CD8-positive, alpha-beta memory T cell (primary cell): ENCODE data around the gene HOOK2. TPM values are rescaled to one million over a fixed set of nuclear protein-coding genes. Genes with fewer than 3 reads are reported as not detected.

Experiments
- CTCF ChIA-PET: fragments of 350-600 bp; sonication (Branson Sonifier 250); formaldehyde crosslinking; loops from one replicate; lab custom pipeline; 2021; ENCODE audit warnings: antibody characterized with exemption; lab: Charles Lee
- POLR2A ChIA-PET: fragments of 350-600 bp; sonication (Branson Sonifier 250); formaldehyde crosslinking; loops from one replicate; lab custom pipeline; 2021; ENCODE audit warnings: antibody characterized with exemption; lab: Charles Lee
- DNase-seq, 5 donors: peaks; one replicate each; pipeline versions ENCODE4 v3.0.0 to v3.0.0-alpha.2; 2020 to 2022; ENCODE audit warnings: mixed read lengths in 1 of 5
- H3K27ac ChIP-seq: one replicate; pipeline ENCODE4 v1.7.0; 2013; ENCODE audit warnings: low read depth, mild to moderate bottlenecking, low read length, moderate library complexity
- H3K27me3 ChIP-seq: 2 replicates; pipeline ENCODE4 v1.7.0; 2013; ENCODE audit warnings: low read length, mild to moderate bottlenecking; ENCODE audit not compliant: insufficient read depth, poor library complexity, severe bottlenecking
- H3K36me3 ChIP-seq: 2 replicates; pipeline ENCODE4 v1.7.0; 2013; ENCODE audit warnings: mild to moderate bottlenecking, low read length, moderate library complexity; ENCODE audit not compliant: insufficient read depth
- H3K4me1 ChIP-seq: 2 replicates; pipeline ENCODE4 v1.7.0; 2013; ENCODE audit warnings: mild to moderate bottlenecking, low read length, moderate library complexity; ENCODE audit not compliant: insufficient read depth
- H3K4me3 ChIP-seq: 2 replicates; pipeline ENCODE4 v1.7.0; 2013; ENCODE audit warnings: mild to moderate bottlenecking, low read length
- H3K9me3 ChIP-seq: 2 replicates; pipeline ENCODE4 v1.7.0; 2013; ENCODE audit warnings: mild to moderate bottlenecking, low read length
- H3K27ac Mint-ChIP-seq, 8 donors: one replicate each; pipeline ENCODE4 v1.8.0; 2020 to 2021; ENCODE audit warnings: mixed read lengths in 8 of 8, mild to moderate bottlenecking in 6 of 8, inconsistent platforms in 3 of 8, moderate library complexity in 3 of 8
- H3K27me3 Mint-ChIP-seq, 2 donors: one replicate each; pipeline ENCODE4 v1.8.0; 2020 to 2021; ENCODE audit warnings: mixed read lengths in 2 of 2, mild to moderate bottlenecking in 1 of 2, moderate library complexity in 1 of 2
- H3K36me3 Mint-ChIP-seq, 3 donors: one replicate each; pipeline ENCODE4 v1.8.0; 2020 to 2021; ENCODE audit warnings: mixed read lengths in 3 of 3, inconsistent platforms in 1 of 3, mild to moderate bottlenecking in 1 of 3
- H3K4me1 Mint-ChIP-seq, 3 donors: one replicate each; pipeline ENCODE4 v1.8.0; 2020 to 2021; ENCODE audit warnings: mixed read lengths in 3 of 3, inconsistent platforms in 1 of 3, mild to moderate bottlenecking in 1 of 3
- H3K4me3 Mint-ChIP-seq, 7 donors: one replicate each; pipeline ENCODE4 v1.8.0; 2020 to 2021; ENCODE audit warnings: mixed read lengths in 7 of 7, mild to moderate bottlenecking in 6 of 7, moderate library complexity in 4 of 7, inconsistent platforms in 2 of 7
- H3K9me3 Mint-ChIP-seq, 5 donors: one replicate each; pipeline ENCODE4 v1.8.0; 2020 to 2022; ENCODE audit warnings: mixed read lengths in 5 of 5, mild to moderate bottlenecking in 3 of 5, moderate library complexity in 2 of 5, inconsistent platforms in 1 of 5
- polyA plus RNA-seq: library from polyadenylated mRNA; unstranded; fragments of 300-500 nt; fragmentation: Illumina TruSeq; gene quantifications from one replicate; pipeline ENCODE4 v1.2.3, GENCODE V29; 2021
- total RNA-seq, 2 experiments: library from RNA; stranded (reverse); gene quantifications; one replicate each; pipeline ENCODE4 v1.2.3, GENCODE V29; 2021

Gene HOOK2
- total and polyA plus RNA-seq, 3 experiments from 2014 or later: 2.9 to 11.4 (median 9.8) TPM

- peaks cover 17% of the 10 kb centered on the region for H3K4me1 ChIP-seq
- H3K4me3 ChIP-seq: peak within 1 kb of the TSS; percentile 98
- Mint-ChIP-seq H3K9me3 (no peaks in the 10 kb centered on the region), H3K27me3 (peaks cover 0 to 4% of the 10 kb centered on the region in 2 donors), H3K27ac (peak within 1 kb of the TSS; percentile 85 to 96 (median 94)), H3K36me3 (peaks cover 0 to 28% (median 0%) of the 10 kb centered on the region in 3 donors), H3K4me3 (peak within 1 kb of the TSS; percentile 90 to 95 (median 94)), H3K4me1 (peaks cover 35 to 42% (median 35%) of the 10 kb centered on the region in 3 donors)
- POLR2A ChIA-PET: interaction anchor here (0.6 to 4.0 kb wide), 6 partner anchors 8 to 431 kb away, joined by 3 to 38 read pairs (median 4); partner anchors contain the start of genes GET3, JUNB and TRIR
- H3K36me3 ChIP-seq: peaks cover 7% of the 10 kb centered on the region
- DNase-seq: peak; percentile 20 to 73 (median 32)
- H3K27me3 ChIP-seq: no peaks in the 10 kb centered on the region
- CTCF ChIA-PET: interaction anchor here (0.9 to 4.4 kb wide), 8 partner anchors 10 to 68 kb away, joined by 3 to 25 read pairs (median 4); partner anchors contain the start of genes GET3, JUNB and TRIR
- no peaks in the 10 kb centered on the region for H3K9me3 ChIP-seq
- H3K27ac ChIP-seq: peak within 1 kb of the TSS; percentile 60
Observed at GRCh38 chr19:12723641-12724426, 51.5 kb downstream of the HOOK2 start, which contains the start of gene TNPO2. TNPO2 (minus strand) TSS chr19:12723932; CDS start chr19:12720977, 2,955 bp downstream.

- Mint-ChIP-seq H3K9me3 (no peaks in the 10 kb centered on the region), H3K36me3 (peaks cover 0 to 29% (median 3%) of the 10 kb centered on the region in 3 donors), H3K4me3 (peak overlapping the region; percentile 90 to 95 (median 94)), H3K4me1 (peaks cover 35 to 46% (median 38%) of the 10 kb centered on the region in 3 donors), H3K27ac (peak overlapping the region; percentile 85 to 96 (median 94)), H3K27me3 (peaks cover 0 to 4% of the 10 kb centered on the region in 2 donors)
- CTCF ChIA-PET: interaction anchor here (0.9 to 4.4 kb wide), 7 partner anchors 11 to 68 kb away, joined by 3 to 25 read pairs (median 5); partner anchors contain the start of genes GET3, JUNB and TRIR
- Histone ChIP-seq H3K4me1 (peaks cover 17% of the 10 kb centered on the region), H3K27me3 (no peaks in the 10 kb centered on the region), H3K4me3 (peak overlapping the region; percentile 98), H3K27ac (peak overlapping the region; percentile 60), H3K9me3 (no peaks in the 10 kb centered on the region), H3K36me3 (peaks cover 7% of the 10 kb centered on the region)
- no peak for DNase-seq
- POLR2A ChIA-PET: interaction anchor here (0.6 to 4.0 kb wide), 7 partner anchors 8 to 431 kb away, joined by 3 to 38 read pairs (median 4); partner anchors contain the start of genes DHPS, GET3, JUNB and TRIR
Observed at GRCh38 chr19:12723381-12723640, 52.0 kb downstream of the HOOK2 start.

GRCh38 chr19:12722566-12723380 is 52.6 kb downstream of the HOOK2 start:
- POLR2A ChIA-PET: interaction anchor here (0.6 to 4.0 kb wide), 11 partner anchors 9 to 1194 kb away, joined by 3 to 38 read pairs (median 4); partner anchors contain the start of genes DHPS, ECSIT, FBXW9 and GET3

GRCh38 chr19:12721656-12722565 is 53.4 kb downstream of the HOOK2 start:
- POLR2A ChIA-PET: interaction anchor here (0.6 to 4.0 kb wide), 5 partner anchors 13 to 1193 kb away, joined by 4 to 38 read pairs (median 7); partner anchors contain the start of genes ECSIT, FBXW9, GET3 and TRIR
- peak overlapping the region; percentile 60 for H3K27ac ChIP-seq
- no peaks in the 10 kb centered on the region for H3K9me3 Mint-ChIP-seq
- CTCF ChIA-PET: interaction anchor here (0.6 to 4.4 kb wide), 4 partner anchors 12 to 39 kb away, joined by 3 to 25 read pairs (median 4); partner anchors contain the start of genes GET3 and TRIR
- H3K4me3 Mint-ChIP-seq: peak overlapping the region; percentile 90 to 95 (median 94)
- no peaks in the 10 kb centered on the region for H3K27me3 ChIP-seq
- H3K27ac Mint-ChIP-seq: peak overlapping the region; percentile 89 to 97 (median 94)
- no peaks in the 10 kb centered on the region for H3K9me3 ChIP-seq
- peaks cover 0 to 4% of the 10 kb centered on the region in 2 donors for H3K27me3 Mint-ChIP-seq
- peaks cover 17% of the 10 kb centered on the region for H3K4me1 ChIP-seq
- peaks cover 35 to 46% (median 38%) of the 10 kb centered on the region in 3 donors for H3K4me1 Mint-ChIP-seq
- peak in 4 of 5 donors; percentile 42 to 67 (median 52) for DNase-seq
- peaks cover 0 to 28% (median 3%) of the 10 kb centered on the region in 3 donors for H3K36me3 Mint-ChIP-seq
- H3K4me3 ChIP-seq: peak overlapping the region; percentile 76
- peaks cover 7% of the 10 kb centered on the region for H3K36me3 ChIP-seq

More at GRCh38 chr19:12722566-12723380, 52.6 kb downstream of the HOOK2 start:
- CTCF ChIA-PET: interaction anchor here (0.9 to 4.4 kb wide), 6 partner anchors 11 to 69 kb away, joined by 3 to 25 read pairs (median 5); partner anchors contain the start of genes GET3, JUNB and TRIR
- H3K36me3 ChIP-seq: peaks cover 7% of the 10 kb centered on the region
- Mint-ChIP-seq H3K27me3 (peaks cover 0 to 4% of the 10 kb centered on the region in 2 donors), H3K4me3 (peak overlapping the region; percentile 90 to 95 (median 94)), H3K9me3 (no peaks in the 10 kb centered on the region), H3K36me3 (peaks cover 0 to 26% (median 3%) of the 10 kb centered on the region in 3 donors), H3K4me1 (peaks cover 35 to 46% (median 38%) of the 10 kb centered on the region in 3 donors), H3K27ac (peak overlapping the region; percentile 85 to 96 (median 94))
- peaks cover 17% of the 10 kb centered on the region for H3K4me1 ChIP-seq
- DNase-seq: peak; percentile 90 to 97 (median 92)
- H3K27me3 ChIP-seq: no peaks in the 10 kb centered on the region
- no peaks in the 10 kb centered on the region for H3K9me3 ChIP-seq
- H3K4me3 ChIP-seq: peak overlapping the region; percentile 98
- peak overlapping the region; percentile 60 for H3K27ac ChIP-seq

GRCh38 chr19:12720851-12721655 is 54.3 kb downstream of the HOOK2 start:
- peaks cover 35 to 46% (median 38%) of the 10 kb centered on the region in 3 donors for H3K4me1 Mint-ChIP-seq
- ChIA-PET CTCF (interaction anchor here (0.6 to 4.4 kb wide), 6 partner anchors 13 to 126 kb away, joined by 3 to 25 read pairs (median 4); partner anchors contain the start of gene TRIR), POLR2A (interaction anchor here (0.6 to 4.0 kb wide), 3 partner anchors 14 to 225 kb away, joined by 5 to 38 read pairs (median 7); partner anchors contain the start of genes FBXW9, GET3 and TRIR)

GRCh38 chr19:12720296-12720695 is 55.1 kb downstream of the HOOK2 start:
- H3K36me3 Mint-ChIP-seq: peaks cover 0 to 40% (median 6%) of the 10 kb centered on the region in 3 donors
- Histone ChIP-seq H3K27ac (peak overlapping the region; percentile 38), H3K4me1 (peaks cover 17% of the 10 kb centered on the region), H3K36me3 (peaks cover 7% of the 10 kb centered on the region), H3K27me3 (no peaks in the 10 kb centered on the region), H3K4me3 (peak overlapping the region; percentile 45), H3K9me3 (no peaks in the 10 kb centered on the region)
- POLR2A ChIA-PET: no interaction called here
- DNase-seq: no peak
- H3K27ac Mint-ChIP-seq: peak overlapping the region in 6 of 8 donors; percentile 43 to 96 (median 78)
- peaks cover 35 to 46% (median 38%) of the 10 kb centered on the region in 3 donors for H3K4me1 Mint-ChIP-seq
- H3K9me3 Mint-ChIP-seq: no peaks in the 10 kb centered on the region
- peaks cover 0 to 4% of the 10 kb centered on the region in 2 donors for H3K27me3 Mint-ChIP-seq
- H3K4me3 Mint-ChIP-seq: peak overlapping the region; percentile 73 to 88 (median 77)
- CTCF ChIA-PET: interaction anchor here (0.6 to 4.4 kb wide), 6 partner anchors 14 to 127 kb away, joined by 3 to 25 read pairs (median 4); partner anchors contain the start of gene TRIR

More at GRCh38 chr19:12720851-12721655, 54.3 kb downstream of the HOOK2 start:
- peak in 1 of 5 donors; percentile 18 for DNase-seq
- Histone ChIP-seq H3K9me3 (no peaks in the 10 kb centered on the region), H3K4me3 (peak overlapping the region; percentile 76), H3K36me3 (peaks cover 7% of the 10 kb centered on the region), H3K27ac (peak overlapping the region; percentile 60), H3K4me1 (peaks cover 17% of the 10 kb centered on the region), H3K27me3 (no peaks in the 10 kb centered on the region)
- H3K36me3 Mint-ChIP-seq: peaks cover 0 to 33% (median 6%) of the 10 kb centered on the region in 3 donors
- peaks cover 0 to 4% of the 10 kb centered on the region in 2 donors for H3K27me3 Mint-ChIP-seq
- H3K4me3 Mint-ChIP-seq: peak overlapping the region; percentile 90 to 94 (median 92)
- H3K27ac Mint-ChIP-seq: peak overlapping the region; percentile 77 to 97 (median 91)
- H3K9me3 Mint-ChIP-seq: no peaks in the 10 kb centered on the region
